ENCODE data around the gene MAP4K3.

The MAP4K3 gene

GRCh38 chr2:39203382-39203781, 233.7 kb downstream of the MAP4K3 start:
- in situ Hi-C loops (cut with MboI; ENCODE audit: low sequenced_read_pairs), result no loop called here

- in situ Hi-C loops (cut with MboI; ENCODE audit: low sequenced_read_pairs), result no loop called here
These were observed 234.3 kb downstream of the MAP4K3 start for GRCh38 chr2:39202639-39203369.

Data from HL-60/S4 (cell line).